ENCODE results near the gene LRP6.

The LRP6 gene

GRCh38 chr12:12265571-12266388 is 1.1 kb downstream of the LRP6 start:
- TF ChIP-seq TCF4 (CRISPR knock-in tag; IDR thresholded peaks at IDR 0.05; ENCODE audit: borderline replicate concordance) = no peak
- no peak for TF ChIP-seq PPARA (CRISPR knock-in tag; IDR thresholded peaks at IDR 0.05; ENCODE audit: borderline replicate concordance)
- TF ChIP-seq ZFP30 (CRISPR knock-in tag; IDR thresholded peaks at IDR 0.05) = no peak
- no peak for TF ChIP-seq ISL1 (CRISPR knock-in tag; IDR thresholded peaks at IDR 0.05)
- no peak for TF ChIP-seq CSDC2 (CRISPR knock-in tag; IDR thresholded peaks at IDR 0.05)
- no peak for TF ChIP-seq PATZ1 (CRISPR knock-in tag; IDR thresholded peaks at IDR 0.05; ENCODE audit: borderline replicate concordance)
- no peak for TF ChIP-seq CSRNP3 (CRISPR knock-in tag; IDR thresholded peaks at IDR 0.05)
- no peak for TF ChIP-seq ZFP3 (CRISPR knock-in tag; IDR thresholded peaks at IDR 0.05)
- TF ChIP-seq ZNF565 (CRISPR knock-in tag; conservative IDR thresholded peaks at IDR 0.05; ENCODE audit: low read depth) = no peak
- no peak for TF ChIP-seq ARNTL (CRISPR knock-in tag; IDR thresholded peaks at IDR 0.05; ENCODE audit: borderline replicate concordance, low read depth)
- TF ChIP-seq ZNF70 (CRISPR knock-in tag; IDR thresholded peaks at IDR 0.05) = no peak
- TF ChIP-seq ZNF8 (CRISPR knock-in tag; IDR thresholded peaks at IDR 0.05) = no peak
- ATAC-seq = peak; percentile 30

- TF ChIP-seq ZC3H10 (CRISPR knock-in tag; IDR thresholded peaks at IDR 0.05) = no peak
- no peak for TF ChIP-seq TSHZ2 (CRISPR knock-in tag; IDR thresholded peaks at IDR 0.05)
- no peak for TF ChIP-seq TOX (CRISPR knock-in tag; IDR thresholded peaks at IDR 0.05; ENCODE audit: borderline replicate concordance)
- no peak for TF ChIP-seq CSDC2 (CRISPR knock-in tag; IDR thresholded peaks at IDR 0.05)
- TF ChIP-seq ZNF70 (CRISPR knock-in tag; IDR thresholded peaks at IDR 0.05) = no peak
- no peak for TF ChIP-seq GLIS3 (CRISPR knock-in tag; IDR thresholded peaks at IDR 0.05)
- TF ChIP-seq PATZ1 (CRISPR knock-in tag; IDR thresholded peaks at IDR 0.05; ENCODE audit: borderline replicate concordance) = no peak
- TF ChIP-seq ESRRG (CRISPR knock-in tag; IDR thresholded peaks at IDR 0.05) = no peak
- TF ChIP-seq SNAI2 (CRISPR knock-in tag; IDR thresholded peaks at IDR 0.05) = no peak
- TF ChIP-seq ZNF565 (CRISPR knock-in tag; conservative IDR thresholded peaks at IDR 0.05; ENCODE audit: low read depth) = no peak
- no peak for TF ChIP-seq ZFP30 (CRISPR knock-in tag; IDR thresholded peaks at IDR 0.05)
- no peak for TF ChIP-seq CSRNP3 (CRISPR knock-in tag; IDR thresholded peaks at IDR 0.05)
- TF ChIP-seq RARB (CRISPR knock-in tag; IDR thresholded peaks at IDR 0.05) = no peak
- no peak for TF ChIP-seq CREB5 (CRISPR knock-in tag; IDR thresholded peaks at IDR 0.05; ENCODE audit: low read depth)
- no peak for TF ChIP-seq POU6F1 (CRISPR knock-in tag; IDR thresholded peaks at IDR 0.05; ENCODE audit: borderline replicate concordance, low read depth)
- TF ChIP-seq PPARA (CRISPR knock-in tag; IDR thresholded peaks at IDR 0.05; ENCODE audit: borderline replicate concordance) = no peak
- no peak for TF ChIP-seq OSR1 (CRISPR knock-in tag; IDR thresholded peaks at IDR 0.05)
- no peak for TF ChIP-seq ZNF8 (CRISPR knock-in tag; IDR thresholded peaks at IDR 0.05)
- TF ChIP-seq ISL1 (CRISPR knock-in tag; IDR thresholded peaks at IDR 0.05) = no peak
Measured at GRCh38 chr12:12265035-12265434, 1.8 kb downstream of the LRP6 start.

More at GRCh38 chr12:12265035-12265434, 1.8 kb downstream of the LRP6 start:
- no peak for ATAC-seq

Measured in SK-N-SH treated with all-trans-retinoic acid at 6 μM for 48 hours (cell line).